WTC11 (cell line): ENCODE results near the gene ADAMTS12. TPM values are rescaled to one million over a fixed set of nuclear protein-coding genes. Genes with fewer than 3 reads are reported as not detected.

Experiments used
- ATAC-seq: fragments of 200-7000 bp; cut with Tn5 transposase; 2 replicates; pipeline ENCODE4 v1.10.0; 2021; ENCODE audit warnings: mild to moderate bottlenecking, moderate library complexity
- CTCF ChIA-PET: fragments of 300-600 bp; sonication (Branson Sonifier 250); formaldehyde crosslinking; loops from one replicate; lab custom pipeline; 2021; ENCODE audit warnings: antibody characterized with exemption; lab: Charles Lee
- POLR2A ChIA-PET: fragments of 350-600 bp; sonication (Branson Sonifier 250); formaldehyde crosslinking; loops from one replicate; lab custom pipeline; 2021; ENCODE audit warnings: antibody characterized with exemption; lab: Charles Lee
- DNase-seq: peaks from one replicate; pipeline ENCODE4 v3.0.0; 2021; ENCODE audit warnings: low spot score
- H3K27ac Mint-ChIP-seq: 2 replicates; pipeline ENCODE4 v1.8.0; 2021; ENCODE audit warnings: mixed read lengths
- H3K27me3 Mint-ChIP-seq: 2 replicates; pipeline ENCODE4 v1.8.0; 2021; ENCODE audit warnings: low read depth, mild to moderate bottlenecking, moderate library complexity, mixed read lengths
- H3K36me3 Mint-ChIP-seq: 2 replicates; pipeline ENCODE4 v1.8.0; 2021; ENCODE audit warnings: mixed read lengths
- H3K4me1 Mint-ChIP-seq: 2 replicates; pipeline ENCODE4 v1.8.0; 2022; ENCODE audit warnings: mixed read lengths
- H3K4me3 Mint-ChIP-seq: 2 replicates; pipeline ENCODE4 v1.8.0; 2021; ENCODE audit warnings: mild to moderate bottlenecking, moderate library complexity, mixed read lengths
- H3K9me3 Mint-ChIP-seq: 2 replicates; pipeline ENCODE4 v1.8.0; 2021; ENCODE audit warnings: mixed read lengths
- EMX1 ChIP-seq: fragments of 250-450 bp; sonication (Bioruptor Pico); IDR thresholded peaks from 2 replicates; pipeline ENCODE4 v1.8.0; 2021; ENCODE audit warnings: mild to moderate bottlenecking
- ESRRA ChIP-seq: sonication (generic); formaldehyde crosslinking; IDR thresholded peaks from 2 replicates; pipeline ENCODE4 v1.8.1; 2022; ENCODE audit warnings: mild to moderate bottlenecking, missing genetic modification reagents, borderline replicate concordance
- ETV6 ChIP-seq: sonication (generic); formaldehyde crosslinking; IDR thresholded peaks from 2 replicates; pipeline ENCODE4 v1.8.1; 2022; ENCODE audit warnings: mild to moderate bottlenecking, missing genetic modification reagents
- GTF2I ChIP-seq: fragments of 250-450 bp; sonication (Bioruptor Pico); conservative IDR thresholded peaks from 2 replicates; pipeline ENCODE4 v1.4.0; 2021; ENCODE audit warnings: mild to moderate bottlenecking
- IRF2 ChIP-seq: sonication (generic); formaldehyde crosslinking; IDR thresholded peaks from 2 replicates; pipeline ENCODE4 v1.8.0; 2022; ENCODE audit warnings: low read depth, missing genetic modification reagents, borderline replicate concordance
- JAZF1 ChIP-seq: fragments of 250-450 bp; sonication (Bioruptor Pico); IDR thresholded peaks from 2 replicates; pipeline ENCODE4 v1.9.0; 2021; ENCODE audit warnings: moderate library complexity, mild to moderate bottlenecking, inconsistent platforms
- NFE2L1 ChIP-seq: sonication (generic); formaldehyde crosslinking; IDR thresholded peaks from 2 replicates; pipeline ENCODE4 v1.8.1; 2023; ENCODE audit warnings: missing genetic modification reagents
- SMAD3 ChIP-seq: sonication (generic); formaldehyde crosslinking; IDR thresholded peaks from 2 replicates; pipeline ENCODE4 v1.8.0; 2022; ENCODE audit warnings: missing genetic modification reagents, mild to moderate bottlenecking, borderline replicate concordance
- TEAD4 ChIP-seq: sonication (generic); formaldehyde crosslinking; IDR thresholded peaks from 2 replicates; pipeline ENCODE4 v1.8.0; 2022; ENCODE audit warnings: mild to moderate bottlenecking, missing genetic modification reagents
- ZNF232 ChIP-seq: sonication (generic); formaldehyde crosslinking; IDR thresholded peaks from 2 replicates; pipeline ENCODE4 v1.8.0; 2022; ENCODE audit warnings: mild to moderate bottlenecking, missing genetic modification reagents
- ZNF263 ChIP-seq: sonication (generic); formaldehyde crosslinking; IDR thresholded peaks from 2 replicates; pipeline ENCODE4 v1.8.1; 2022; ENCODE audit warnings: low read depth, mild to moderate bottlenecking, moderate library complexity, missing genetic modification reagents
- ZNF396 ChIP-seq: fragments of 250-450 bp; sonication (Bioruptor Pico); IDR thresholded peaks from 2 replicates; pipeline ENCODE4 v1.8.0; 2021; ENCODE audit warnings: mild to moderate bottlenecking, moderate library complexity, borderline replicate concordance
- ZNF416 ChIP-seq: fragments of 250-450 bp; sonication (Bioruptor Pico); IDR thresholded peaks from 2 replicates; pipeline ENCODE4 v1.9.0; 2021; ENCODE audit warnings: mild to moderate bottlenecking, inconsistent platforms
- ZNF671 ChIP-seq: fragments of 250-450 bp; sonication (Bioruptor Pico); IDR thresholded peaks from 2 replicates; pipeline ENCODE4 v1.8.0; 2021; ENCODE audit warnings: mild to moderate bottlenecking
- total RNA-seq: library from RNA; stranded (reverse); gene quantifications from 3 replicates; pipeline ENCODE4 v1.2.3, GENCODE V29; 2021
- TF ChIP-seq, protein P1 (sequence below): sonication (generic); formaldehyde crosslinking; IDR thresholded peaks from 2 replicates; pipeline ENCODE4 v1.8.0; 2022; ENCODE audit warnings: mild to moderate bottlenecking, missing genetic modification reagents
- TF ChIP-seq, protein P2 (sequence below): sonication (generic); formaldehyde crosslinking; IDR thresholded peaks from 2 replicates; pipeline ENCODE4 v1.8.1; 2022; ENCODE audit warnings: mild to moderate bottlenecking, missing genetic modification reagents, moderate library complexity, borderline replicate concordance
- TF ChIP-seq, protein P3 (sequence below): fragments of 250-450 bp; sonication (Bioruptor Pico); IDR thresholded peaks from 2 replicates; pipeline ENCODE4 v1.9.0; 2021; ENCODE audit warnings: mild to moderate bottlenecking
- TF ChIP-seq, protein P4 (sequence below): sonication (generic); formaldehyde crosslinking; IDR thresholded peaks from 2 replicates; pipeline ENCODE4 v1.8.1; 2023; ENCODE audit warnings: mild to moderate bottlenecking, missing genetic modification reagents, borderline replicate concordance
- TF ChIP-seq, protein P5 (sequence below): sonication (generic); formaldehyde crosslinking; IDR thresholded peaks from 2 replicates; pipeline ENCODE4 v1.8.1; 2022; ENCODE audit warnings: low read depth, mild to moderate bottlenecking, moderate library complexity, missing genetic modification reagents, borderline replicate concordance

ADAMTS12 gene
- total RNA-seq, 1 experiment from 2014 or later, result 13.5 TPM

DNA sequence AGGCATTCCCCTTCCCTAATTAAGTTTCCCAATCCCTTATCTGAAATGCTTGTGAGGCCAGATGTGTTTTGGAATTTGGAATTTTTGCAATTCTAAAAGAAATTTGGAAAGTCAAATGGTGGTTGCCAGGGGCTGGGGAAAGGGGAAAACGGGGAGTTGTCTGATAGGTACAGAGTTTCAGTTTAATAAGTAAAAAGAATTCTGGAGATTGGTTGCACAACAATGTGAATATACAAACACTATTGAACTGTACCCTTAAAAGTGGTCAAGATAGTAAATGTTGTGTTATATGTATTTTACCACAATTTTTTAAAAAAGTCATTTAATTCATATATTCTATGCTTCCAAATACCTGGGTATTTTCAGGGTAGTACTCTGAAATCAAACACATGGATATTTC is 154.5 kb downstream of the ADAMTS12 start (continued):
- TF ChIP-seq ESRRA (CRISPR knock-in tag) (no peak), SMAD3 (CRISPR knock-in tag) (no peak), IRF2 (CRISPR knock-in tag) (no peak), ZNF416 (CRISPR knock-in tag) (no peak), ZNF232 (CRISPR knock-in tag) (no peak)
- TF ChIP-seq, protein P1, sequence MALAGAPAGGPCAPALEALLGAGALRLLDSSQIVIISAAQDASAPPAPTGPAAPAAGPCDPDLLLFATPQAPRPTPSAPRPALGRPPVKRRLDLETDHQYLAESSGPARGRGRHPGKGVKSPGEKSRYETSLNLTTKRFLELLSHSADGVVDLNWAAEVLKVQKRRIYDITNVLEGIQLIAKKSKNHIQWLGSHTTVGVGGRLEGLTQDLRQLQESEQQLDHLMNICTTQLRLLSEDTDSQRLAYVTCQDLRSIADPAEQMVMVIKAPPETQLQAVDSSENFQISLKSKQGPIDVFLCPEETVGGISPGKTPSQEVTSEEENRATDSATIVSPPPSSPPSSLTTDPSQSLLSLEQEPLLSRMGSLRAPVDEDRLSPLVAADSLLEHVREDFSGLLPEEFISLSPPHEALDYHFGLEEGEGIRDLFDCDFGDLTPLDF (CRISPR knock-in tag), result no peak
- TF ChIP-seq, protein P2, sequence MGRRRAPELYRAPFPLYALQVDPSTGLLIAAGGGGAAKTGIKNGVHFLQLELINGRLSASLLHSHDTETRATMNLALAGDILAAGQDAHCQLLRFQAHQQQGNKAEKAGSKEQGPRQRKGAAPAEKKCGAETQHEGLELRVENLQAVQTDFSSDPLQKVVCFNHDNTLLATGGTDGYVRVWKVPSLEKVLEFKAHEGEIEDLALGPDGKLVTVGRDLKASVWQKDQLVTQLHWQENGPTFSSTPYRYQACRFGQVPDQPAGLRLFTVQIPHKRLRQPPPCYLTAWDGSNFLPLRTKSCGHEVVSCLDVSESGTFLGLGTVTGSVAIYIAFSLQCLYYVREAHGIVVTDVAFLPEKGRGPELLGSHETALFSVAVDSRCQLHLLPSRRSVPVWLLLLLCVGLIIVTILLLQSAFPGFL (CRISPR knock-in tag), result no peak

DNA sequence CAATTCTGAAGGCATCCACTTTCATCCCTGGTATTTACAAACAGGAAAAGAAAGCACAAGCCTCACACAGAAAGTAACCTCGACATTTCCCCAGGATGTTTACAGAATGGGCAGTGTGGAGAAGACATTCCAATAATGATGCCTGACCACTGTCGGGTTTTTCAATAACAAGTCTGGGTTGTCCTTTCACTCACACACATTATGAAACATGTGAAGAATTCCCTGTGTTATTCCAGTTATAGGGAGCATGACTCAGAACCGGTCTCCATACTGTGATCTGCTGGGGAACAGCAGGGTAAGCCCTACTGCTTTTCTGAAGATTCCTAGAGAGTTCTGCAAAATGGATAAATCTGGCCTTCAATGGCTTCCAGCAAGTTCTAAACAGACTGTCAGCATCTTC is 155.3 kb downstream of the ADAMTS12 start:
- ATAC-seq (no peak), DNase-seq (no peak)
- Mint-ChIP-seq H3K27me3 (no peaks in the 10 kb centered on the region), H3K9me3 (no peaks in the 10 kb centered on the region), H3K27ac (no peak overlapping the region), H3K4me1 (peaks cover 27% of the 10 kb centered on the region), H3K4me3 (no peak overlapping the region), H3K36me3 (no peaks in the 10 kb centered on the region)
- TF ChIP-seq, protein P3, sequence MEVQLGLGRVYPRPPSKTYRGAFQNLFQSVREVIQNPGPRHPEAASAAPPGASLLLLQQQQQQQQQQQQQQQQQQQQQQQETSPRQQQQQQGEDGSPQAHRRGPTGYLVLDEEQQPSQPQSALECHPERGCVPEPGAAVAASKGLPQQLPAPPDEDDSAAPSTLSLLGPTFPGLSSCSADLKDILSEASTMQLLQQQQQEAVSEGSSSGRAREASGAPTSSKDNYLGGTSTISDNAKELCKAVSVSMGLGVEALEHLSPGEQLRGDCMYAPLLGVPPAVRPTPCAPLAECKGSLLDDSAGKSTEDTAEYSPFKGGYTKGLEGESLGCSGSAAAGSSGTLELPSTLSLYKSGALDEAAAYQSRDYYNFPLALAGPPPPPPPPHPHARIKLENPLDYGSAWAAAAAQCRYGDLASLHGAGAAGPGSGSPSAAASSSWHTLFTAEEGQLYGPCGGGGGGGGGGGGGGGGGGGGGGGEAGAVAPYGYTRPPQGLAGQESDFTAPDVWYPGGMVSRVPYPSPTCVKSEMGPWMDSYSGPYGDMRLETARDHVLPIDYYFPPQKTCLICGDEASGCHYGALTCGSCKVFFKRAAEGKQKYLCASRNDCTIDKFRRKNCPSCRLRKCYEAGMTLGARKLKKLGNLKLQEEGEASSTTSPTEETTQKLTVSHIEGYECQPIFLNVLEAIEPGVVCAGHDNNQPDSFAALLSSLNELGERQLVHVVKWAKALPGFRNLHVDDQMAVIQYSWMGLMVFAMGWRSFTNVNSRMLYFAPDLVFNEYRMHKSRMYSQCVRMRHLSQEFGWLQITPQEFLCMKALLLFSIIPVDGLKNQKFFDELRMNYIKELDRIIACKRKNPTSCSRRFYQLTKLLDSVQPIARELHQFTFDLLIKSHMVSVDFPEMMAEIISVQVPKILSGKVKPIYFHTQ (CRISPR knock-in tag), result no peak
- TF ChIP-seq ZNF232 (CRISPR knock-in tag) (no peak), NFE2L1 (CRISPR knock-in tag) (no peak)
- POLR2A ChIA-PET, result no interaction called here
- CTCF ChIA-PET, result no interaction called here

DNA sequence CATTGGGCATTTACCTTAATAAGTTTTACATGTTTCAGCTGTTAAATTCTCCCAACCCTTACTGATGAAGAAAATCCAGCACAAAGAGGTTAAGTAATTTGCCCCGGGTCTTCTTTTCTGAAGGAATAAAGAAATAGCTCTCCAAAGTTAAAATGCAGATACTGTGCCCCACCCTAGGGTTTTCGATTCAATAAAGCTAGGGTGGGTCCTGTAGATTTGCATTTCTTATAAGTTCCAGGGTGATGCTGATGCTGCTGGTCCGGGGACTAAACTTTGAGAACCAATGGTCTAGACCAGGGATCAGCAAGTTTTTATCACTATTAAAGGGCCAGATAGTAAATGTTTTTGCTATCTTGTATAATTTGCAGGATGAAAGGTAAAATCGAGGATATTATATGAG is 156.7 kb downstream of the ADAMTS12 start:
- H3K27ac Mint-ChIP-seq, result no peak overlapping the region

More for the DNA sequence above, 156.7 kb downstream of the ADAMTS12 start:
- TF ChIP-seq TEAD4 (no peak), GTF2I (CRISPR knock-in tag) (no peak), ZNF671 (no peak), JAZF1 (CRISPR knock-in tag) (no peak), EMX1 (CRISPR knock-in tag) (no peak), ZNF396 (no peak), ZNF263 (CRISPR knock-in tag) (no peak), ETV6 (no peak)
- TF ChIP-seq, protein P4, sequence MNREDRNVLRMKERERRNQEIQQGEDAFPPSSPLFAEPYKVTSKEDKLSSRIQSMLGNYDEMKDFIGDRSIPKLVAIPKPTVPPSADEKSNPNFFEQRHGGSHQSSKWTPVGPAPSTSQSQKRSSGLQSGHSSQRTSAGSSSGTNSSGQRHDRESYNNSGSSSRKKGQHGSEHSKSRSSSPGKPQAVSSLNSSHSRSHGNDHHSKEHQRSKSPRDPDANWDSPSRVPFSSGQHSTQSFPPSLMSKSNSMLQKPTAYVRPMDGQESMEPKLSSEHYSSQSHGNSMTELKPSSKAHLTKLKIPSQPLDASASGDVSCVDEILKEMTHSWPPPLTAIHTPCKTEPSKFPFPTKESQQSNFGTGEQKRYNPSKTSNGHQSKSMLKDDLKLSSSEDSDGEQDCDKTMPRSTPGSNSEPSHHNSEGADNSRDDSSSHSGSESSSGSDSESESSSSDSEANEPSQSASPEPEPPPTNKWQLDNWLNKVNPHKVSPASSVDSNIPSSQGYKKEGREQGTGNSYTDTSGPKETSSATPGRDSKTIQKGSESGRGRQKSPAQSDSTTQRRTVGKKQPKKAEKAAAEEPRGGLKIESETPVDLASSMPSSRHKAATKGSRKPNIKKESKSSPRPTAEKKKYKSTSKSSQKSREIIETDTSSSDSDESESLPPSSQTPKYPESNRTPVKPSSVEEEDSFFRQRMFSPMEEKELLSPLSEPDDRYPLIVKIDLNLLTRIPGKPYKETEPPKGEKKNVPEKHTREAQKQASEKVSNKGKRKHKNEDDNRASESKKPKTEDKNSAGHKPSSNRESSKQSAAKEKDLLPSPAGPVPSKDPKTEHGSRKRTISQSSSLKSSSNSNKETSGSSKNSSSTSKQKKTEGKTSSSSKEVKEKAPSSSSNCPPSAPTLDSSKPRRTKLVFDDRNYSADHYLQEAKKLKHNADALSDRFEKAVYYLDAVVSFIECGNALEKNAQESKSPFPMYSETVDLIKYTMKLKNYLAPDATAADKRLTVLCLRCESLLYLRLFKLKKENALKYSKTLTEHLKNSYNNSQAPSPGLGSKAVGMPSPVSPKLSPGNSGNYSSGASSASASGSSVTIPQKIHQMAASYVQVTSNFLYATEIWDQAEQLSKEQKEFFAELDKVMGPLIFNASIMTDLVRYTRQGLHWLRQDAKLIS (CRISPR knock-in tag), result no peak
- TF ChIP-seq, protein P5, sequence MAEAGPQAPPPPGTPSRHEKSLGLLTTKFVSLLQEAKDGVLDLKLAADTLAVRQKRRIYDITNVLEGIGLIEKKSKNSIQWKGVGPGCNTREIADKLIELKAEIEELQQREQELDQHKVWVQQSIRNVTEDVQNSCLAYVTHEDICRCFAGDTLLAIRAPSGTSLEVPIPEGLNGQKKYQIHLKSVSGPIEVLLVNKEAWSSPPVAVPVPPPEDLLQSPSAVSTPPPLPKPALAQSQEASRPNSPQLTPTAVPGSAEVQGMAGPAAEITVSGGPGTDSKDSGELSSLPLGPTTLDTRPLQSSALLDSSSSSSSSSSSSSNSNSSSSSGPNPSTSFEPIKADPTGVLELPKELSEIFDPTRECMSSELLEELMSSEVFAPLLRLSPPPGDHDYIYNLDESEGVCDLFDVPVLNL (CRISPR knock-in tag), result no peak
- TF ChIP-seq, protein P3 (CRISPR knock-in tag), result no peak
- no peaks in the 10 kb centered on the region for H3K27me3 Mint-ChIP-seq
- no peaks in the 10 kb centered on the region for H3K36me3 Mint-ChIP-seq
- ATAC-seq (no peak), DNase-seq (no peak)
- POLR2A ChIA-PET, result no interaction called here
- H3K4me3 Mint-ChIP-seq, result no peak overlapping the region
- CTCF ChIA-PET, result interaction anchor here (1.4 to 1.8 kb wide), 3 partner anchors 146 to 200 kb away, joined by 4 to 9 read pairs (median 5); partner anchors contain the start of gene ADAMTS12
- H3K4me1 Mint-ChIP-seq, result peaks cover 32% of the 10 kb centered on the region
- no peaks in the 10 kb centered on the region for H3K9me3 Mint-ChIP-seq
